GM12878 (cell line): Measurements from ENCODE around the gene GRIP2. TPM values are rescaled to one million over a fixed set of nuclear protein-coding genes. Genes with fewer than 3 reads are reported as not detected.

Experiments used
- ATAC-seq: fragments of 200-7000 bp; cut with Tn5 transposase; 3 replicates; pipeline ENCODE4 v1.9.1; 2020; ENCODE audit warnings: mild to moderate bottlenecking, moderate library complexity
- BruUV-seq: library from RNA; stranded (reverse); fragments of 400-500 nt; replicated peaks from 2 replicates; lab custom pipeline; 2021; lab: Mats Ljungman, UMichigan
- CTCF ChIA-PET: fragments of 300-600 bp; sonication (Branson Sonifier 250); formaldehyde crosslinking; extraction: SDS; loops from one replicate; lab custom pipeline; 2021; ENCODE audit warnings: inconsistent platforms; lab: Yijun Ruan, JAX
- POLR2A ChIA-PET: fragments of 350-600 bp; formaldehyde crosslinking; extraction: SDS; loops from one replicate; lab custom pipeline; 2021; ENCODE audit warnings: inconsistent platforms; lab: Charles Lee
- RAD21 ChIA-PET: fragments of 300-600 bp; sonication (Branson Sonifier 250); formaldehyde crosslinking; loops from one replicate; lab custom pipeline; 2023; ENCODE audit warnings: antibody characterized with exemption; ENCODE audit not compliant: unreplicated experiment; lab: Charles Lee
- SMC1A ChIA-PET: fragments of 300-600 bp; sonication (Branson Sonifier 250); formaldehyde crosslinking; loops from one replicate; lab custom pipeline; 2023; ENCODE audit not compliant: unreplicated experiment, uncharacterized antibody; lab: Charles Lee
- DNase-seq: peaks from one replicate; pipeline ENCODE4 v3.0.0-alpha.2; 2011; ENCODE audit warnings: low read depth, low spot score
- FAIRE-seq: peaks from 3 replicates; lab custom pipeline; 2011; peaks lifted over from hg19 to GRCh38; lab: Jason Lieb, UNC
- H2AFZ ChIP-seq: 2 replicates; pipeline ENCODE4 v1.6.0; 2011; ENCODE audit warnings: low read depth, low read length, control low read depth; ENCODE audit not compliant: control insufficient read depth
- H3K27ac ChIP-seq: 2 replicates; pipeline ENCODE4 v1.5.1; 2011; ENCODE audit warnings: control low read depth; ENCODE audit not compliant: control insufficient read depth, insufficient read depth
- H3K27me3 ChIP-seq, 2 experiments: replicated peaks in 1 of 2; 2 replicates each; pipeline versions ENCODE4 v1.6.0 to v1.6.1; 2011; ENCODE audit warnings: low read length in 1 of 2; ENCODE audit not compliant: control insufficient read depth in 2 of 2, insufficient read depth in 2 of 2
- H3K36me3 ChIP-seq, 2 experiments: 2 replicates each; pipeline ENCODE4 v1.5.1; 2011; ENCODE audit warnings: low read length in 1 of 2; ENCODE audit not compliant: control insufficient read depth in 2 of 2, insufficient read depth in 2 of 2
- H3K4me1 ChIP-seq: 2 replicates; pipeline ENCODE4 v1.6.1; 2011; ENCODE audit warnings: mild to moderate bottlenecking, low read length, moderate library complexity, mixed read lengths; ENCODE audit not compliant: control insufficient read depth, insufficient read depth
- H3K4me2 ChIP-seq: 2 replicates; pipeline ENCODE4 v1.6.0; 2011; ENCODE audit warnings: control low read depth; ENCODE audit not compliant: control insufficient read depth, insufficient read depth
- H3K4me3 ChIP-seq: fragments of 200-600 bp; sonication (generic); 2 replicates; pipeline ENCODE4 v1.5.1; 2016
- H3K79me2 ChIP-seq: 2 replicates; pipeline ENCODE4 v1.6.0; 2011; ENCODE audit warnings: low read length; ENCODE audit not compliant: control insufficient read depth, insufficient read depth
- H3K9ac ChIP-seq: 2 replicates; pipeline ENCODE4 v1.8.0; 2011; ENCODE audit warnings: low read length, control low read depth, mixed read lengths; ENCODE audit not compliant: control insufficient read depth, insufficient read depth
- H3K9me3 ChIP-seq: replicated peaks from 3 replicates; pipeline ENCODE4 v1.5.1; 2011; ENCODE audit warnings: mild to moderate bottlenecking, low read length; ENCODE audit not compliant: control insufficient read depth, insufficient read depth
- H4K20me1 ChIP-seq: 2 replicates; pipeline ENCODE4 v1.6.0; 2011; ENCODE audit not compliant: control insufficient read depth, insufficient read depth
- BACH1 ChIP-seq: fragments of 450-650 bp; IDR thresholded peaks from 2 replicates; pipeline ENCODE4 v1.6.1; 2017; ENCODE audit warnings: mild to moderate bottlenecking, borderline replicate concordance
- FOXK2 ChIP-seq: fragments of 450-650 bp; IDR thresholded peaks from 2 replicates; pipeline ENCODE4 v1.6.1; 2017; ENCODE audit warnings: mild to moderate bottlenecking, moderate library complexity
- JUNB ChIP-seq: IDR thresholded peaks from 2 replicates; pipeline ENCODE4 v1.6.1; 2016; ENCODE audit warnings: antibody characterized with exemption, mild to moderate bottlenecking
- NFYA ChIP-seq: IDR thresholded peaks from 2 replicates; pipeline ENCODE4 v1.6.1; 2011; ENCODE audit warnings: low read depth, mild to moderate bottlenecking, low read length, improper control_type of control experiment, borderline replicate concordance
- NFYB ChIP-seq: IDR thresholded peaks from 2 replicates; pipeline ENCODE4 v1.6.1; 2011; ENCODE audit warnings: low read depth, mild to moderate bottlenecking, low read length, improper control_type of control experiment, moderate library complexity; ENCODE audit not compliant: insufficient read depth
- NR2C1 ChIP-seq: fragments of 450-650 bp; IDR thresholded peaks from 2 replicates; pipeline ENCODE4 v1.6.1; 2017; ENCODE audit warnings: antibody characterized with exemption, mild to moderate bottlenecking, moderate library complexity
- RFX5 ChIP-seq: IDR thresholded peaks from 2 replicates; pipeline ENCODE4 v1.6.1; 2011; ENCODE audit warnings: low read depth, low read length, improper control_type of control experiment
- SMC3 ChIP-seq: IDR thresholded peaks from 2 replicates; pipeline ENCODE4 v1.6.1; 2011; ENCODE audit warnings: low read length, improper control_type of control experiment, borderline replicate concordance
- YY1 ChIP-seq: IDR thresholded peaks from 2 replicates; pipeline ENCODE4 v1.6.1; 2011; ENCODE audit warnings: low read depth, mild to moderate bottlenecking, low read length
- WGBS: methylation state at CpG from one replicate; pipeline ENCODE4 v1.1.6; 2016; ENCODE audit warnings: low lambda C conversion rate; ENCODE audit not compliant: insufficient replicate concordance, insufficient coverage; ENCODE audit errors: missing lambda C conversion rate; 5-methylcytosine and 5-hydroxymethylcytosine counted together
- in situ Hi-C: fragments of 300-500 bp; cut with MboI; formaldehyde crosslinking; loops from 9 replicates; pipeline ENCODE4 v1.14.3; 2018; ENCODE audit warnings: mixed read lengths
- intact Hi-C: fragments of 100-400 bp; cut with micrococcal nuclease; formaldehyde crosslinking; loops from one replicate; pipeline ENCODE4 v1.14.2; 2022; ENCODE audit not compliant: unreplicated experiment
- polyA plus RNA-seq, 11 experiments: library from polyadenylated mRNA; depleted of rRNA in 4 of 11; unstranded in 6 of 11; stranded (reverse) in 5 of 11; fragments of >200 nt; fragmentation: Nextera tagmentation in 4 of 11; fragmentation: Illumina TruSeq in 1 of 11; extraction: Ambion mirVana in 4 of 11; extraction: Trizol in 1 of 11; gene quantifications; 1 replicate in 1 of 11; 2 replicates in 10 of 11; pipeline versions ENCODE4 v1.2.1 to v1.2.3, GENCODE V29; 2011 to 2016; ENCODE audit warnings: inconsistent platforms in 2 of 11, missing spikeins in 2 of 11, low read depth in 1 of 11
- total RNA-seq, 4 experiments: library from RNA; depleted of rRNA in 3 of 4; stranded (reverse); fragments of >200 nt in 3 of 4; fragmentation: Illumina TruSeq in 1 of 4; extraction: Trizol in 1 of 4; gene quantifications; 2 replicates each; pipeline versions ENCODE4 v1.2.1 to v1.2.3, GENCODE V29; 2013 to 2021
- TF ChIP-seq, protein P1 (sequence below): fragments of 450-650 bp; IDR thresholded peaks from 2 replicates; pipeline ENCODE4 v1.6.1; 2018; ENCODE audit warnings: borderline replicate concordance, mild to moderate bottlenecking; ENCODE audit not compliant: partially characterized antibody
- TF ChIP-seq, protein P2 (sequence below): IDR thresholded peaks from 2 replicates; pipeline ENCODE4 v1.6.1; 2012; ENCODE audit warnings: improper control_type of control experiment, low read depth, low read length; ENCODE audit not compliant: insufficient replicate concordance
- TF ChIP-seq, protein P3 (sequence below): fragments of 450-650 bp; IDR thresholded peaks from 2 replicates; pipeline ENCODE4 v1.6.1; 2017; ENCODE audit warnings: mild to moderate bottlenecking

Gene GRIP2
- total and polyA plus RNA-seq, 10 of the 15 experiments (the other 5 are each of a cell fraction or from before 2014, with no cell fraction given): not detected

DNA sequence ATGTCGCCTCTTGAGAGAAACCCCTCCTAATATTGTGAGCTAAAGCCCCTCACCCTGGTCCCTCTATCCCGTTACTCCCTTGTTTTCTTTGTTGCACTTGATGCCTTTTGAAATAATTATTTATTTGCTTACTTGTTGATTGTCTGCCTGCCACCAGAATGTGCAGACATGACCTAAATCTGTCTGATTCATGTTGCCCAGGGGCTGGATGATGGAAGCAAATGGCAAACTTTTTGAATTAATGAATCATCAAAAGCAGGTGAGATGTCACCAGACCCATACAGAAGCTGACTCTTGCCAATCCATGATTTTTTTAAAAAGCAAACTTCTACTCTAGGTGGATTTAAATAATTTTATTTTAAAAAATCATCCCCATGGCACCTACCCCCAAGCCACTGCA lies 49.3 kb downstream of the GRIP2 start:
- ATAC-seq (no peak), FAIRE-seq (no peak)
- whole genome bisulfite sequencing: 67% methylated on average over 2 of the region's 2 CpGs
- TF ChIP-seq BACH1: no peak
- TF ChIP-seq JUNB: no peak
- no peak for TF ChIP-seq YY1
- no peak for TF ChIP-seq NFYA
- TF ChIP-seq, protein P1, sequence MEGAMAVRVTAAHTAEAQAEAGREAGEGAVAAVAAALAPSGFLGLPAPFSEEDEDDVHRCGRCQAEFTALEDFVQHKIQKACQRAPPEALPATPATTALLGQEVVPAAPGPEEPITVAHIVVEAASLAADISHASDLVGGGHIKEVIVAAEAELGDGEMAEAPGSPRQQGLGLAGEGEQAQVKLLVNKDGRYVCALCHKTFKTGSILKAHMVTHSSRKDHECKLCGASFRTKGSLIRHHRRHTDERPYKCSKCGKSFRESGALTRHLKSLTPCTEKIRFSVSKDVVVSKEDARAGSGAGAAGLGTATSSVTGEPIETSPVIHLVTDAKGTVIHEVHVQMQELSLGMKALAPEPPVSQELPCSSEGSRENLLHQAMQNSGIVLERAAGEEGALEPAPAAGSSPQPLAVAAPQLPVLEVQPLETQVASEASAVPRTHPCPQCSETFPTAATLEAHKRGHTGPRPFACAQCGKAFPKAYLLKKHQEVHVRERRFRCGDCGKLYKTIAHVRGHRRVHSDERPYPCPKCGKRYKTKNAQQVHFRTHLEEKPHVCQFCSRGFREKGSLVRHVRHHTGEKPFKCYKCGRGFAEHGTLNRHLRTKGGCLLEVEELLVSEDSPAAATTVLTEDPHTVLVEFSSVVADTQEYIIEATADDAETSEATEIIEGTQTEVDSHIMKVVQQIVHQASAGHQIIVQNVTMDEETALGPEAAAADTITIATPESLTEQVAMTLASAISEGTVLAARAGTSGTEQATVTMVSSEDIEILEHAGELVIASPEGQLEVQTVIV: no peak
- TF ChIP-seq NFYB: no peak
- TF ChIP-seq FOXK2: no peak
- no peak for TF ChIP-seq RFX5
- no peak for TF ChIP-seq NR2C1
- TF ChIP-seq SMC3: no peak
- TF ChIP-seq, protein P2, sequence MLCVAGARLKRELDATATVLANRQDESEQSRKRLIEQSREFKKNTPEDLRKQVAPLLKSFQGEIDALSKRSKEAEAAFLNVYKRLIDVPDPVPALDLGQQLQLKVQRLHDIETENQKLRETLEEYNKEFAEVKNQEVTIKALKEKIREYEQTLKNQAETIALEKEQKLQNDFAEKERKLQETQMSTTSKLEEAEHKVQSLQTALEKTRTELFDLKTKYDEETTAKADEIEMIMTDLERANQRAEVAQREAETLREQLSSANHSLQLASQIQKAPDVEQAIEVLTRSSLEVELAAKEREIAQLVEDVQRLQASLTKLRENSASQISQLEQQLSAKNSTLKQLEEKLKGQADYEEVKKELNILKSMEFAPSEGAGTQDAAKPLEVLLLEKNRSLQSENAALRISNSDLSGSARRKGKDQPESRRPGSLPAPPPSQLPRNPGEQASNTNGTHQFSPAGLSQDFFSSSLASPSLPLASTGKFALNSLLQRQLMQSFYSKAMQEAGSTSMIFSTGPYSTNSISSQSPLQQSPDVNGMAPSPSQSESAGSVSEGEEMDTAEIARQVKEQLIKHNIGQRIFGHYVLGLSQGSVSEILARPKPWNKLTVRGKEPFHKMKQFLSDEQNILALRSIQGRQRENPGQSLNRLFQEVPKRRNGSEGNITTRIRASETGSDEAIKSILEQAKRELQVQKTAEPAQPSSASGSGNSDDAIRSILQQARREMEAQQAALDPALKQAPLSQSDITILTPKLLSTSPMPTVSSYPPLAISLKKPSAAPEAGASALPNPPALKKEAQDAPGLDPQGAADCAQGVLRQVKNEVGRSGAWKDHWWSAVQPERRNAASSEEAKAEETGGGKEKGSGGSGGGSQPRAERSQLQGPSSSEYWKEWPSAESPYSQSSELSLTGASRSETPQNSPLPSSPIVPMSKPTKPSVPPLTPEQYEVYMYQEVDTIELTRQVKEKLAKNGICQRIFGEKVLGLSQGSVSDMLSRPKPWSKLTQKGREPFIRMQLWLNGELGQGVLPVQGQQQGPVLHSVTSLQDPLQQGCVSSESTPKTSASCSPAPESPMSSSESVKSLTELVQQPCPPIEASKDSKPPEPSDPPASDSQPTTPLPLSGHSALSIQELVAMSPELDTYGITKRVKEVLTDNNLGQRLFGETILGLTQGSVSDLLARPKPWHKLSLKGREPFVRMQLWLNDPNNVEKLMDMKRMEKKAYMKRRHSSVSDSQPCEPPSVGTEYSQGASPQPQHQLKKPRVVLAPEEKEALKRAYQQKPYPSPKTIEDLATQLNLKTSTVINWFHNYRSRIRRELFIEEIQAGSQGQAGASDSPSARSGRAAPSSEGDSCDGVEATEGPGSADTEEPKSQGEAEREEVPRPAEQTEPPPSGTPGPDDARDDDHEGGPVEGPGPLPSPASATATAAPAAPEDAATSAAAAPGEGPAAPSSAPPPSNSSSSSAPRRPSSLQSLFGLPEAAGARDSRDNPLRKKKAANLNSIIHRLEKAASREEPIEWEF: no peak
- TF ChIP-seq, protein P3, sequence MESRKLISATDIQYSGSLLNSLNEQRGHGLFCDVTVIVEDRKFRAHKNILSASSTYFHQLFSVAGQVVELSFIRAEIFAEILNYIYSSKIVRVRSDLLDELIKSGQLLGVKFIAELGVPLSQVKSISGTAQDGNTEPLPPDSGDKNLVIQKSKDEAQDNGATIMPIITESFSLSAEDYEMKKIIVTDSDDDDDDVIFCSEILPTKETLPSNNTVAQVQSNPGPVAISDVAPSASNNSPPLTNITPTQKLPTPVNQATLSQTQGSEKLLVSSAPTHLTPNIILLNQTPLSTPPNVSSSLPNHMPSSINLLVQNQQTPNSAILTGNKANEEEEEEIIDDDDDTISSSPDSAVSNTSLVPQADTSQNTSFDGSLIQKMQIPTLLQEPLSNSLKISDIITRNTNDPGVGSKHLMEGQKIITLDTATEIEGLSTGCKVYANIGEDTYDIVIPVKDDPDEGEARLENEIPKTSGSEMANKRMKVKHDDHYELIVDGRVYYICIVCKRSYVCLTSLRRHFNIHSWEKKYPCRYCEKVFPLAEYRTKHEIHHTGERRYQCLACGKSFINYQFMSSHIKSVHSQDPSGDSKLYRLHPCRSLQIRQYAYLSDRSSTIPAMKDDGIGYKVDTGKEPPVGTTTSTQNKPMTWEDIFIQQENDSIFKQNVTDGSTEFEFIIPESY: no peak

More for the DNA sequence above, 49.3 kb downstream of the GRIP2 start:
- H3K36me3 ChIP-seq: peaks cover 0 to 8% of the 10 kb centered on the region in 2 experiments; a peak in 3 of 4 replicates
- RAD21 ChIA-PET: interaction anchor here (0.5 kb wide), 1 partner anchor 195 kb away, joined by 3 read pairs; no protein-coding TSS in a partner anchor
- no peak overlapping the region for H3K4me2 ChIP-seq
- H3K4me3 ChIP-seq: no peak overlapping the region
- H3K9ac ChIP-seq: no peak overlapping the region
- in situ Hi-C loops: no loop called here
- H3K27me3 ChIP-seq: no peaks in the 10 kb centered on the region
- H3K79me2 ChIP-seq: no peaks in the 10 kb centered on the region
- no peak for DNase-seq
- BruUV-seq: no TSS peak
- POLR2A ChIA-PET: no interaction called here
- peaks cover 7% of the 10 kb centered on the region for H3K4me1 ChIP-seq
- no peak overlapping the region for H3K27ac ChIP-seq
- intact Hi-C loops: no loop called here
- SMC1A ChIA-PET: interaction anchor here (0.6 kb wide), 1 partner anchor 15 kb away, joined by 3 read pairs; no protein-coding TSS in a partner anchor
- no peak overlapping the region for H2AFZ ChIP-seq
- CTCF ChIA-PET: no interaction called here
- H3K9me3 ChIP-seq: no peaks in the 10 kb centered on the region
- no peaks in the 10 kb centered on the region for H4K20me1 ChIP-seq
